Erythroblast (primary cell): Measurements from ENCODE around the gene DAP.

ENCODE experiments used
- GATA1 ChIP-seq: IDR thresholded peaks from 2 replicates; pipeline ENCODE4 v1.6.1; 2011; ENCODE audit warnings: low read depth, mild to moderate bottlenecking, control low read depth, low read length, moderate library complexity
- POLR2A ChIP-seq: IDR thresholded peaks from 2 replicates; pipeline ENCODE4 v1.6.1; 2011; ENCODE audit warnings: mild to moderate bottlenecking, low read length

- TF ChIP-seq POLR2A (no peak), GATA1 (no peak)
These were observed 99.6 kb downstream of the DAP start for GRCh38 chr5:10661401-10661800.
